GM11168 (cell line): Measurements from ENCODE around the gene ZDHHC7.

Experiments
- in situ Hi-C: fragments of 300-500 bp; cut with MboI; formaldehyde crosslinking; loops from one replicate; pipeline ENCODE4 v1.12.0; 2022; ENCODE audit warnings: low sequenced_read_pairs; ENCODE audit not compliant: unreplicated experiment

The ZDHHC7 gene

DNA sequence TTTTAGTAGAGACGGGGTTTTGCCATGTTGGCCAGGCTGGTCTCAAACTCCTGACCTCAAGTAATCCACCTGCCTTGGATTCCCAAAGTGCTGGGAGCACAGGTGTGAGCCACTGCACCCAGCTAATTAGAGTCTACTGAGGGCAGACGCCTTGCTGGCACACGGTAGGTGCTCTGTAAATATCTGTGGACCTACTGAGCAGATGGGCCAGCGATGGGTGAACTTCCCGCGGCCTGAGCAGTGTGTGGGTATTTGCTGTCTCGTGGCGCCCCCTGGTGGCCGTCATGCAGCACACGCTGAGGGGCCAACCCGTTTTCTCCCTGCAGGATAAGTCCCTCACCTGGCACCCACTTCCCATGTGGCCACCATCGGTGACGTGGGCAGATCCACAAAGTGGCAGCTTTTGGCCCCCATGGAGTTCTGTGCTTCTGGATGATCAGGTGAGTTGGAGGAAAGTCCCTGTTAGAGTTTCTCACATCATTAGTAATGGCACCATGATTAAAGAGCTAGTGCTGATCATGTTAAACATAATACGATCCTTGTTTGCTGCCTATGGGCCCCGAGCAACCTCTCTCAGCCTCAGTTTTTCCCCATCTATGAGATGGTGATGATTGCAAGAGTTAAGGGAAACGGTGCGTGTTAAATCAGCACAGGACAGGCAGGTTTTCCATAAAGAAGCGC lies 40.7 kb downstream of the ZDHHC7 start:
- in situ Hi-C loops: no loop called here

DNA sequence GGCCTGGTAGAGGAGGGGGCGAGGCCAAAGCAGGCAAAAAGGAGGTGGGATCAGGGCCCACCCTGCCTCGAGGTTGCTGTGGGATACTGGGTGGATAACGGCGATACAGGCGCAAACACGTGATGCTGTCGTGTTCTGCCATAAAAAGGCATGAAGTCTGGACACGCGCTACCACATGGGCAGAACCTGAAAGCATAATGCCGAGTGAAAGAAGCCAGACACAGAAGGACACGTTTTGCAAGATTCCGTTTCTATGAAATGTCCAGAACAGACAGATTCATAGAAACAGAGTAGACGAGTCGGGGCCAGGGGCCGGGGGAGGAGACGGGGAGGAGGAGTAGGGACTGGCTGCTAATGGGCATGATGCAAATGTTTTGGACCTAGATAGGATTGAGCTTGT lies 43.5 kb downstream of the ZDHHC7 start:
- in situ Hi-C loops: loop anchor here (5.0 kb wide), 1 partner anchor 216 kb away; no protein-coding TSS in a partner anchor

DNA sequence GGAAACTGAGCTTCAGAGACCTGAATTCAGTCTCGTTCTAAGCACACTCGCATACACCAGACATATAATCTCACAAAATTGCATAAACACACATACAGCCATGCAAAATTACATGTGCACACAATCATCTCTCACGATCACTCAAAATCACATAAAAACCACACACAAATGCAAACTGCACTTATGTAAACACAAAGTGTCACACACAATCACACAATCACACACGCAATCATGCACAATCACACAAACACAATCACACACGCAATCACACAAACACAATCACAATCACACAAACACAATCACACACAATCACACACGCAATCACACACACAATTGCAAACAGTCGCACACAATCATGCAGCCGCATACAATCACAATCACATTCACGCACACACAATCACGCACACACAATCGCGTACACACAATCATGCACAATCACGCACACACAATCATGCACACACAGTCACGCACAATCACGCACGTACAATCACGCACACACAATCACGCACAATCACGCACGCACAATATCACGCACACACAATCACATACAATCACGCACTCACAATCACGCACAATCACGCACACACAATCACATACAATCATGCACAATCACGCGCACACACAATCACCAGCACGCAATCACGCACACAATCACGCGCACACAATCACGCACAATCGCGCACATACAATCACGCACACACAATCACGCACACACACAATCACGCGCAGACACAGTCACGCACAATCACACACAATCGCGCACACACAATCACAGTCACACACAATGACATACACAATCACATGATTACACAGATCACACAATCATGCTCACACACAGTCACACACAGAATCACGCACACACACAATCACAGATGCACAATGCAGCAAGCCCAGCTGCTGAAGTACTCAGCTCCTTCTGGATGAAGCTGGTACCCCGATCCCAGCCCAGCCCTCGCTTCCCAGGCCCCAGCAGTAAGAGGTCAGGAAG lies 45.6 kb downstream of the ZDHHC7 start:
- in situ Hi-C loops: loop anchor here (5.0 kb wide), 1 partner anchor 213 kb away; no protein-coding TSS in a partner anchor

- in situ Hi-C loops: loop anchor here (5.0 kb wide), 1 partner anchor 212 kb away; no protein-coding TSS in a partner anchor
Observed at GRCh38 chr16:84964386-84965128, 46.8 kb downstream of the ZDHHC7 start.

DNA sequence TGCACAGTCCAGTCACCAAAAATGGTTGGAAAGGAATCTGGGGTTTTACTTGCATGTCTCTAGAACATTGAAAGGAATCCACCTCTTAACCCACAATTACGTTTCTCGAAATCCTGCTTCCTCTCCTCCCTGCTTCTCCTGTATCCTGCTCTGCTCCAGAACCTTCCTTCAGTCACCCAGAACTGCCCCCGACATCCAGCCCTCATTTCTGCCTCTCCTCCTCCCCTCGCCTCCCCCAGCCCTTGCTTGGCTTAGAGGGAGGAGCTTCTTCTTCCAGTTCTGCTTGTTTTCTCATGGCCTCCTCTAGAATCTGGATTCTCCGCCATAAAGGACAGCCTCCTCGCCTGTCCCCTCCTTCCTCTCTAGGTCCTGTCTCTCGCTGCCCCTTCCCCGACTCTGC lies 48.3 kb downstream of the ZDHHC7 start:
- in situ Hi-C loops: no loop called here

DNA sequence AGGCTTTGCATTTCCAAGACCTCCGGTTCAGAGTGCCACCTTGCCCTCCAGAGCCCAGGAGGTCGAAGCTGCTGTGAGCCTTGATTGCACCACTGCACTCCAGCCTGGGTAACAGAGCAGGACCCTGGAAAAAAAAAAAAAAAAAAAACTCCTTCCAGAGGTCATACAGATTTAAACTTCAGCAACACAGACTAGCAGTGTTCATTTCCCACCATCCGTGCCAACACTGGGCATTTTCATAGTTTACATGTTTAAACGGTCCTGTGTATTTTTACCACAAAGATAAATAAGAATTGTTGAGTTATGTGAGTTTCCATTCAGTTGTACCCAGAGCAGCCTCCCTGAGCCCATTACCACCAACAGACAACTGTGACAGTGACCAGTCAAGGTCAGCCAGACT lies 50.4 kb downstream of the ZDHHC7 start:
- in situ Hi-C loops: no loop called here

GRCh38 chr16:84959784-84960417 lies 51.4 kb downstream of the ZDHHC7 start:
- in situ Hi-C loops: no loop called here

DNA sequence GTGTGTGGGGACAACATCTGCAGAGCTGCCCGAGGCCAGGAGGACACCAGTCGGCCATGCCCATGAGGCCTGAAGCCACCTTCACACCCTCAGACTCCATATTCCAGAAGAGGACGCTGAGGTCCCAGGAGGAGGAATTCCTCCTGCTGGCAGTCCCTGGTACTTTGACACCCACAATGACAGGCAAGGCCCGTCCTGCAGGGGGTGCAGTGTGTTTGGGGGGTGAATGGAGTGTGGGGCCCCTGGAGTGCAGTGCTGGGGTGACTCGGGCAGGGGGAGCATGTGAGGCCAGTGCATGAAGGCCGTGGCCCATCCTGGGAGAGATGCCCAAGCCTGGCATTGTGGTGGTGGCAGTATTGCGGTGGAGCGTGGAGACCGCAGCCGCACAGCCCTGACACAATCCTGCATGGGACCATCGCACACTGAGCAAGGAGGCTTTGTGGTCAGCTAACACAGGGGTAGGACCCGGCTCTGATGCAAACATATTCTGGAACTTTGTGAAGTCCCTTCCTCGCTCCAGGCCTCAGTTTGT lies 52.2 kb downstream of the ZDHHC7 start:
- in situ Hi-C loops: no loop called here

DNA sequence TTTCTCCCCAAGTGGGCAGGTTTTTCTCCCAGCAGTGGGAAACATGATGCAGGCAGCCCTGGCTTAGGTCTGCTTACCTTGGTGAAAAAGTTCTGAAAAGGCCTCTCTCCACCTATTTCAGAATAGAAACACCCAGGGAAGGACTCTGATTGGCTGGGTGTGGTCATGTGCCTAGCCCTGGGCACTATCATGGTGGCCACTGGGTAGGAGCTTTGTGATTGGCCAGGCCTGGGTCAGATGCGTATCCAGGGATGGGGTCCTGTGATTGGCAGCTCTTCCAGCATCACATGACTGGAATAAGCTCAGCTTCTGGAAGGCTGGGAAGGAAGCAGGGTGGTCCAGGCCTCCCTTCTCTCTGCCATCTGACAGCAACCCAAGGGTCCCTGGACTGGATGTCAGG lies 53.5 kb downstream of the ZDHHC7 start:
- in situ Hi-C loops: no loop called here

- in situ Hi-C loops: no loop called here
Observed at GRCh38 chr16:84957192-84957591, 54.1 kb downstream of the ZDHHC7 start.

DNA sequence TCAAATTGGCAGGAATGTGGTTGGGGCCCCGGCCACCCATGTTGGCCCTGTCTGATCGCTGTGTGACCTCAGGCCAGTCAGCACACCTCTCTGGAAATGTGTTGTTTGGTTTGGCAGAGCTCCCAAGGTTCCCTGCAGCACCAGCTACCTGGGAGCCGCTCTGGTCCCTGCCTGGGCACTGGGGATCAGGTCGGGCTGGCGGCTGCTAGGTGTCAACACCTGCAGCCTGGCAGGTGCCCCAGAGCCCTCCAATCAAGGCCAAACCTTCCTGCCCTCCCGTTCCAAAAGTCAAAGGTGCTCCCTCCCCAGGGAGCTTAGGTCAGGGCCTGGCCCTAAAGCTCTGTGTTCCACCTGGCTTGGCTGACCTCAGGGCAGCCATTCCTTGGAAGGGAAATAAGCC lies 55.9 kb downstream of the ZDHHC7 start:
- in situ Hi-C loops: no loop called here

GRCh38 chr16:84953190-84953746 lies 58.1 kb downstream of the ZDHHC7 start:
- in situ Hi-C loops: no loop called here

- in situ Hi-C loops: no loop called here
Observed at GRCh38 chr16:84952335-84953189, 58.8 kb downstream of the ZDHHC7 start.

GRCh38 chr16:84950906-84951305 lies 60.4 kb downstream of the ZDHHC7 start:
- in situ Hi-C loops: no loop called here

- in situ Hi-C loops: loop anchor here (10.0 kb wide), 1 partner anchor 275 kb away; no protein-coding TSS in a partner anchor
Observed at GRCh38 chr16:84949772-84950436, 61.4 kb downstream of the ZDHHC7 start.

DNA sequence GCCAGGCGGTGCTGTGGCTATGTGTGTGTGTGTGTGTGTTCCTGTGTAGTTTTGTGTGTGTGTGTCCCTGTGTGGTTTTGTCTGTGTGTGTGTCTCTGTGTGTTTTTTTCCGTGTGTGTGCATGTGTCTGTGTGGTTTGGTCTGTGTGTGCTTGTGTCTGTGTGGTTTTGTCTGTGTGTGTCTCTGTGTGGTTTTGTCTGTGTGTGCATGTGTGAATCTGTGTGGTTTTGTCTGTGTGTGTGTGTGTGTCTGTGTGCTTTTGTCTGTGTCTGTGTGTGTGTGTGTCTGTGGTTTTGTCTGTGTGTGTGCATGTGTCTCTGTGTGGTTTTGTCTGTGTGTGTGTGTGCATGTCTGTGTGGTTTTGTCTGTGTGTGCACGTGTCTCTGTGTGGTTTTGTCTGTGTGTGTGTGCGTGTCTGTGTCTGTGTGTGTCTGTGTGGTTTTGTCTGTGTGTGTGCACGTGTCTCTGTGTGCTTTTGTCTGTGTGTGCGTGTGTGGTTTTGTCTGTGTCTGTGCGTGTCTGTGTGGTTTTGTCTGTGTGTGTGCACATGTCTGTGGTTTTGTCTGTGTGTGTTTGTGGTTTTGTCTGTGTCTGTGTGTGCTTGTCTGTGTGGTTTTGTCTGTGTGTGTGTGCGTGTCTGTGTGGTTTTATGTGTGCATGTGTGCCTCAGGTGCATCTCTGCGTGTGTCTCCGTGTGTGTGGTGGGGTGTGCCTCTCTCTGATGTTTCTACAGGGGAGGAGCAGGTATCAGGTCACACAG lies 62.3 kb downstream of the ZDHHC7 start:
- in situ Hi-C loops: loop anchor here (10.0 kb wide), 1 partner anchor 276 kb away; no protein-coding TSS in a partner anchor
